Endodermal cell (in vitro differentiated cells): ENCODE data around the gene HINT2. TPM values are rescaled to one million over a fixed set of nuclear protein-coding genes. Genes with fewer than 3 reads are reported as not detected.

Experiments used
- DNase-seq: peaks from one replicate; pipeline ENCODE4 v3.0.0-alpha.2; 2017
- H3K27ac ChIP-seq: 2 replicates; pipeline ENCODE4 v1.5.1; 2013; ENCODE audit warnings: mild to moderate bottlenecking, low read depth, low read length, moderate library complexity
- H3K27me3 ChIP-seq: 2 replicates; pipeline ENCODE4 v1.6.1; 2013; ENCODE audit warnings: mild to moderate bottlenecking, low read length, moderate library complexity; ENCODE audit not compliant: insufficient read depth, control insufficient read depth, poor library complexity, severe bottlenecking
- H3K36me3 ChIP-seq: 2 replicates; pipeline ENCODE4 v1.7.0; 2013; ENCODE audit warnings: mild to moderate bottlenecking, low read length, moderate library complexity; ENCODE audit not compliant: control insufficient read depth, insufficient read depth
- H3K4me1 ChIP-seq: one replicate; pipeline ENCODE4 v1.7.0; 2013; ENCODE audit warnings: low read length; ENCODE audit not compliant: control insufficient read depth, insufficient read depth
- H3K4me3 ChIP-seq: 2 replicates; pipeline ENCODE4 v1.5.1; 2013; ENCODE audit warnings: mild to moderate bottlenecking, low read length, moderate library complexity
- H3K9ac ChIP-seq: 2 replicates; pipeline ENCODE4 v1.6.1; 2013; ENCODE audit warnings: mild to moderate bottlenecking, low read length, moderate library complexity; ENCODE audit not compliant: poor library complexity, severe bottlenecking; ENCODE audit errors: extremely low read depth
- H3K9me3 ChIP-seq: 2 replicates; pipeline ENCODE4 v1.6.1; 2013; ENCODE audit warnings: mild to moderate bottlenecking, low read length, moderate library complexity; ENCODE audit not compliant: control insufficient read depth
- H3K27ac Mint-ChIP-seq: 2 replicates; pipeline ENCODE4 v1.8.0; 2020; ENCODE audit warnings: mixed read lengths
- H3K27me3 Mint-ChIP-seq: 2 replicates; pipeline ENCODE4 v1.8.0; 2021; ENCODE audit warnings: mild to moderate bottlenecking, mixed read lengths; ENCODE audit not compliant: insufficient read depth
- H3K36me3 Mint-ChIP-seq: 2 replicates; pipeline ENCODE4 v1.8.0; 2020; ENCODE audit warnings: low read depth, mixed read lengths
- H3K4me1 Mint-ChIP-seq: 2 replicates; pipeline ENCODE4 v1.8.0; 2020; ENCODE audit warnings: mixed read lengths
- H3K4me3 Mint-ChIP-seq: 2 replicates; pipeline ENCODE4 v1.8.0; 2020; ENCODE audit warnings: mild to moderate bottlenecking, moderate library complexity, mixed read lengths
- H3K9me3 Mint-ChIP-seq: 2 replicates; pipeline ENCODE4 v1.8.0; 2020; ENCODE audit warnings: mild to moderate bottlenecking, mixed read lengths
- WGBS, 2 experiments: methylation state at CpG; one replicate each; pipeline versions ENCODE4 v1.1.5 to v1.1.7; 2013; ENCODE audit warnings: missing lambda C conversion rate in 2 of 2, mixed read lengths in 1 of 2; ENCODE audit not compliant: insufficient coverage in 1 of 2, insufficient read length in 1 of 2; 5-methylcytosine and 5-hydroxymethylcytosine counted together
- total RNA-seq, 2 donors: library from RNA; stranded (reverse); fragmentation: NEBNext Ultra II Directional in 1 of 2; extraction: Animal tissue kit (Norgen Biotek cat#: 25700) in 1 of 2; gene quantifications; 2 replicates in 1 of 2; 3 replicates in 1 of 2; pipeline ENCODE4 v1.2.1, GENCODE V29; 2021
- TF ChIP-seq, protein P1 (sequence below): fragments of 200-600 bp; sonication (generic); conservative IDR thresholded peaks from 2 replicates; pipeline ENCODE4 v1.5.0; 2021; ENCODE audit warnings: antibody characterized with exemption, mild to moderate bottlenecking

The HINT2 gene
- total RNA-seq, 2 donors from 2014 or later, result 34.3 to 48.6 TPM

DNA sequence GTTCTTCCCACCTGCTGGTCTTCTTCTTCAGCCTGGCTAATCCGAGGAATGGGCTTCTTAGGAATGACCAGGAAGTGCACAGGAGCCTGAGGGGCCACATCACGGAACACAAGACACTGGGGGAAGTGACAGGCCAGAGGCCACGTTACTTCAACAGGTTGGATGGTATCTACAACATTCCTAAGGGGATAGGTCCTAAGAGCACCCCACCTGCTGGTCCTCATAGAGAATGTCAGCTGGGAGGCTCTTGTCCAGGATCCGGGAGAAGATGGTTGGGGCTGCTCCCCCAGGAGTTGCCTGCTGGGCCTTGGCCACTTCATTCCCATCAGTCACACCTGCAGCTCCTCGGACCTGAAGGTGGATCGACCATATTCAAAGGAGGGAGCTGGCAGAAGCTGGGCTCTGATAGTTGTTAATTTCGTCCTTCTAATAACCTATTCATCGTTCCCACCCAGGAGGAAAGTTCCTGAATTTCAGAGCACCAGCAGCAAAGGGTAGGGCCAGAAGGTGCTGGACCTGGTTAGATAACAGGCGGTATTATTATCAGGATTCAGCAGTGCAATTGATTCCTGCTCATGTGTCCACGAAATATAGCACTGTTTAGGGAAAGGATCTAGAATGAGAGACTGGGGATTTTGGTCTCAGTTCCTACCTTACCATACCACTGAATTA lies 1.3 kb downstream of the HINT2 start:
- H3K4me1 Mint-ChIP-seq, result peaks cover 19% of the 10 kb centered on the region
- peaks cover 10% of the 10 kb centered on the region for H3K27me3 Mint-ChIP-seq
- peaks cover 11% of the 10 kb centered on the region for H3K27me3 ChIP-seq
- H3K9me3 ChIP-seq, result no peaks in the 10 kb centered on the region
- 83 to 88% methylated on average over 5 to 10 of the region's 10 CpGs for WGBS, 2 experiments
- peak overlapping the region; percentile 81 for H3K4me3 Mint-ChIP-seq
- no peaks in the 10 kb centered on the region for H3K4me1 ChIP-seq
- no peak overlapping the region for H3K27ac ChIP-seq
- TF ChIP-seq, protein P1, sequence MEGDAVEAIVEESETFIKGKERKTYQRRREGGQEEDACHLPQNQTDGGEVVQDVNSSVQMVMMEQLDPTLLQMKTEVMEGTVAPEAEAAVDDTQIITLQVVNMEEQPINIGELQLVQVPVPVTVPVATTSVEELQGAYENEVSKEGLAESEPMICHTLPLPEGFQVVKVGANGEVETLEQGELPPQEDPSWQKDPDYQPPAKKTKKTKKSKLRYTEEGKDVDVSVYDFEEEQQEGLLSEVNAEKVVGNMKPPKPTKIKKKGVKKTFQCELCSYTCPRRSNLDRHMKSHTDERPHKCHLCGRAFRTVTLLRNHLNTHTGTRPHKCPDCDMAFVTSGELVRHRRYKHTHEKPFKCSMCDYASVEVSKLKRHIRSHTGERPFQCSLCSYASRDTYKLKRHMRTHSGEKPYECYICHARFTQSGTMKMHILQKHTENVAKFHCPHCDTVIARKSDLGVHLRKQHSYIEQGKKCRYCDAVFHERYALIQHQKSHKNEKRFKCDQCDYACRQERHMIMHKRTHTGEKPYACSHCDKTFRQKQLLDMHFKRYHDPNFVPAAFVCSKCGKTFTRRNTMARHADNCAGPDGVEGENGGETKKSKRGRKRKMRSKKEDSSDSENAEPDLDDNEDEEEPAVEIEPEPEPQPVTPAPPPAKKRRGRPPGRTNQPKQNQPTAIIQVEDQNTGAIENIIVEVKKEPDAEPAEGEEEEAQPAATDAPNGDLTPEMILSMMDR, result peak; percentile 75
- H3K9me3 Mint-ChIP-seq, result no peaks in the 10 kb centered on the region
- peak; percentile 72 for DNase-seq
- no peaks in the 10 kb centered on the region for H3K36me3 ChIP-seq
- H3K27ac Mint-ChIP-seq, result peak overlapping the region; percentile 84
- H3K9ac ChIP-seq, result peak overlapping the region; percentile 74
- H3K4me3 ChIP-seq, result peak overlapping the region; percentile 84
- H3K36me3 Mint-ChIP-seq, result peaks cover 3% of the 10 kb centered on the region

DNA sequence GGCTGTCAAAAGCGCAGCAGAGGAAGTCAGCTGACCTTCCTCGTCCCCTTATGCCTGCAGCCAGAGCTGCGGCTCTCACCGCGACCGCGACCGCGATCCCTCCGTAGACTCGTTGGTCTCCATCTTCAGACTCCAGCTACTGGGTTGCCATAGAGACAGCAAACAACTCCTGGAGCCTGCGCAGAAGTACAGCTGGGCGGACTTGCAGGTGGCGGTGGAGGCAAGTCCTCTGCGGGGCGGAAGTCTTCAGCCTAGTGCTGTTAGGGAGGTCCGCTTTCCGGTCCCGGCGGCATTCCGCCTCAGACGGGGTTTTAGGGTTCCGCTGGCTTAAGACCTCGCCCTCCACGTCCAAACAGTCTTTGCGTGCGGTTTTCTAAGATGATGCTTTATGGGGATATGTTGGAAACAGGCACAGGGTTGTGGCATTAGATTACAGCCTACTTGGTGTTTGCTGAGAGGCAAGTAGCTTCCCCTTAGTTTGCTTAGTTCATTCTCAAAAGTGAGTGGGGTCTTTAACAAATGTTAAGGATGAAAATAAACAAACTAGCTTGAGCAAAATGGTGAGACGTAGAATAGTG lies 2.7 kb downstream of the HINT2 start, which contains the start of gene SPAG8:
Gene SPAG8 (minus strand): TSS at position 238 of the 578 bp plus-strand sequence. CDS start 115 bp downstream, at position 123.
- WGBS, 2 experiments, result 6 to 8% methylated on average over 13 to 28 of the region's 28 CpGs

DNA sequence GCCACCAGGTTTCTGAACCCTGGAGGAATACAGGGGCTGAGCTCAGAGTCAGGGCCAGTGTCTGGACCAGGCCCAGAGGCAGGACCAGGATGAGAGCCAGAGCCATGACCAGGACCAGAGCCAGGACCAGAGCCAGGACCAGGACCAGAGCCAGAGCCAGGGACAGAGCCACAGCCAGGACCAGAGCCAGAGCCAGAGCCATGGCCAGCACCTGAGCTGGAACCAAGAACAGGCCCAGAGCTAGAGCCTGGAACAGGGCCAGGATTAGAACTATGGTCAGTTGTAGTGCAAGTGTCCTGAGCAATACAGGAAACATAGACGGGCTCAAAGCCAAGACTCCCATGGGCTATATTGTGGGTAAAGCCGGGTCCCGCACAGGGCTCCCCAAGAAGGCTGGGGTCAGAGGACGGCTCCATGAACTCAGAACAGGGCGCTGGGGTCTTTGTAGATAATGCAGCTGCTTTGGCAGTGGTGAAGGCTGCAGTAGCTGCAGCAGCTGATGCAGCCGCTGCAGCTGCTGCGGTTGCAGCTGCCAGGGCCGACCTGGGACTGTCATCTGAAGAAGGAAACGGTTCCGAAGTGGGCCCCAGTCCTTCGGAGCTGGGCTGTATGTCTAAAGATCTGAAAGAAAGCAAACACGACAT lies 3.3 kb downstream of the HINT2 start:
- H3K4me1 ChIP-seq, result no peaks in the 10 kb centered on the region
- Mint-ChIP-seq H3K4me3 (peak overlapping the region; percentile 60), H3K36me3 (peaks cover 13% of the 10 kb centered on the region), H3K27me3 (peaks cover 5% of the 10 kb centered on the region), H3K9me3 (no peaks in the 10 kb centered on the region), H3K27ac (peak overlapping the region; percentile 52), H3K4me1 (peaks cover 19% of the 10 kb centered on the region)
- peak overlapping the region; percentile 6 for H3K27ac ChIP-seq
- peaks cover 12% of the 10 kb centered on the region for H3K36me3 ChIP-seq
- WGBS, 2 experiments, result 45 to 50% methylated on average over 5 to 12 of the region's 12 CpGs
- TF ChIP-seq, protein P1, result no peak
- H3K27me3 ChIP-seq, result no peaks in the 10 kb centered on the region
- H3K9ac ChIP-seq, result no peak overlapping the region
- no peaks in the 10 kb centered on the region for H3K9me3 ChIP-seq
- H3K4me3 ChIP-seq, result peak overlapping the region; percentile 78
- no peak for DNase-seq

More for the DNA sequence above, 2.7 kb downstream of the HINT2 start, which contains the start of gene SPAG8:
- Histone ChIP-seq H3K27ac (peak within 1 kb of the TSS; percentile 6), H3K9ac (no peak within 1 kb of the TSS), H3K9me3 (no peaks in the 10 kb centered on the region), H3K27me3 (peaks cover 3% of the 10 kb centered on the region), H3K4me1 (no peaks in the 10 kb centered on the region), H3K36me3 (peaks cover 11% of the 10 kb centered on the region), H3K4me3 (peak within 1 kb of the TSS; percentile 78)
- Mint-ChIP-seq H3K27me3 (peaks cover 6% of the 10 kb centered on the region), H3K4me1 (peaks cover 19% of the 10 kb centered on the region), H3K27ac (peak within 1 kb of the TSS; percentile 87), H3K9me3 (no peaks in the 10 kb centered on the region), H3K36me3 (peaks cover 8% of the 10 kb centered on the region), H3K4me3 (peak within 1 kb of the TSS; percentile 60)
- TF ChIP-seq, protein P1, result no peak
- peak; percentile 98 for DNase-seq
